ENCODE results near the gene PARN. TPM values are rescaled to one million over a fixed set of nuclear protein-coding genes. Genes with fewer than 3 reads are reported as not detected.
A peak's percentile ranks its signal among the peaks of the same experiment; 100 is the strongest.

Gene PARN
- total RNA-seq, 1 experiment from 2014 or later, result 56.2 TPM

DNA sequence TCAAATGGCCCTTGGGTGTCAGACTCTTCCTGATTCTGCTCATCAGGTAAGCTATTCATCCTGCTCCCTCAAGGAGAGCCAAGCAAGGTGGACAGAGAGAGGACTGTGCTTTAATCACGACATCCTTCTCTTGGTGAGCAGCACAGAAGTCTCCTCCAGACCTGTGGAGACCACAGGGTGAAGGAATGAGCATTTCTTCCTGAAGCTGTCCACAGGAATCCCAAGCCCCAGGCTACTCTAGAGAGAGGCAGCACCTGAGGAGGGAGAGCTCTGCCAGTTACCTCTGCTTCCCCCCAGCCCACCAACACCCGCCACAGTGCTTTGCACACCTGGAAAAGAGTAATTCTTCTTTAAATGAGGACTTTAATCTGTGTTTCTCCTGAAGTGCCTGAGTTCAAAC lies 100.0 kb downstream of the PARN start:
- H3K27ac ChIP-seq (ENCODE audit: insufficient read length, low read depth, low read length), result no peak overlapping the region
- no peak overlapping the region for H4K5ac ChIP-seq (ENCODE audit: insufficient read length, low read depth, low read length)
- no peak overlapping the region for H3K4ac ChIP-seq (ENCODE audit: low read depth, low read length)
- no peak overlapping the region for H3K4me2 ChIP-seq (ENCODE audit: insufficient read depth, insufficient read length, low read length)
- WGBS (ENCODE audit: extremely low coverage, insufficient read length, low lambda C conversion rate), result no CpG with 5 or more reads among the region's 2 CpGs
- H3K9me3 ChIP-seq (ENCODE audit: control insufficient read depth, low read depth, low read length), result peaks cover 8% of the 10 kb centered on the region
- H3K79me2 ChIP-seq (ENCODE audit: insufficient read depth, low read length), result no peaks in the 10 kb centered on the region
- no peaks in the 10 kb centered on the region for H4K20me1 ChIP-seq (ENCODE audit: control insufficient read depth, insufficient read depth, insufficient read length)
- H3K56ac ChIP-seq (ENCODE audit: insufficient read length, low read depth, low read length), result no peak overlapping the region
- H2BK20ac ChIP-seq (ENCODE audit: low read depth, low read length, poor library complexity, severe bottlenecking), result no peak overlapping the region
- peak overlapping the region in 2 of 3 experiments; percentile 34 to 85; a peak in 2 of 7 replicates for H3K27ac Mint-ChIP-seq
- peaks cover 29 to 34% of the 10 kb centered on the region in 2 experiments for H3K4me1 Mint-ChIP-seq
- H3K23ac ChIP-seq (ENCODE audit: insufficient read length, low read depth, low read length), result no peak overlapping the region
- peaks cover 11 to 21% (median 17%) of the 10 kb centered on the region in 3 experiments for H3K36me3 Mint-ChIP-seq (ENCODE audit: insufficient read depth in 1 of 3, low read depth in 3 of 3)
- no peak overlapping the region for H3K4me3 Mint-ChIP-seq
- no peaks in the 10 kb centered on the region for H3K27me3 ChIP-seq (ENCODE audit: insufficient read depth, low read length)
- no peak overlapping the region for H4K8ac ChIP-seq (replicated peaks; ENCODE audit: insufficient read length, low read depth, low read length)
- H2AK5ac ChIP-seq (ENCODE audit: insufficient read length, low read length), result no peak overlapping the region
- H3K18ac ChIP-seq (ENCODE audit: insufficient read length, low read depth, low read length), result no peak overlapping the region
- no peak overlapping the region for H3T11ph ChIP-seq (ENCODE audit: low read length)
- no peak overlapping the region for H3K9ac ChIP-seq (ENCODE audit: extremely low read depth, insufficient read length, low read length)
- H3K27me3 Mint-ChIP-seq (ENCODE audit: low read depth), result no peaks in the 10 kb centered on the region; the same call in 1 of the 2 replicates
- H2BK12ac ChIP-seq (ENCODE audit: insufficient read length, low read depth, low read length), result no peak overlapping the region
- H2BK5ac ChIP-seq (ENCODE audit: insufficient read length, low read length), result no peak overlapping the region
- no peak overlapping the region for H2BK120ac ChIP-seq (ENCODE audit: low read depth, low read length, poor library complexity, severe bottlenecking)
- no peak overlapping the region for H4K91ac ChIP-seq (ENCODE audit: insufficient read length, low read depth, low read length)
- H2AFZ ChIP-seq (ENCODE audit: low read length), result no peak overlapping the region
- peaks cover 9 to 10% of the 10 kb centered on the region in 2 experiments for H3K9me3 Mint-ChIP-seq
- TF ChIP-seq, protein P1, sequence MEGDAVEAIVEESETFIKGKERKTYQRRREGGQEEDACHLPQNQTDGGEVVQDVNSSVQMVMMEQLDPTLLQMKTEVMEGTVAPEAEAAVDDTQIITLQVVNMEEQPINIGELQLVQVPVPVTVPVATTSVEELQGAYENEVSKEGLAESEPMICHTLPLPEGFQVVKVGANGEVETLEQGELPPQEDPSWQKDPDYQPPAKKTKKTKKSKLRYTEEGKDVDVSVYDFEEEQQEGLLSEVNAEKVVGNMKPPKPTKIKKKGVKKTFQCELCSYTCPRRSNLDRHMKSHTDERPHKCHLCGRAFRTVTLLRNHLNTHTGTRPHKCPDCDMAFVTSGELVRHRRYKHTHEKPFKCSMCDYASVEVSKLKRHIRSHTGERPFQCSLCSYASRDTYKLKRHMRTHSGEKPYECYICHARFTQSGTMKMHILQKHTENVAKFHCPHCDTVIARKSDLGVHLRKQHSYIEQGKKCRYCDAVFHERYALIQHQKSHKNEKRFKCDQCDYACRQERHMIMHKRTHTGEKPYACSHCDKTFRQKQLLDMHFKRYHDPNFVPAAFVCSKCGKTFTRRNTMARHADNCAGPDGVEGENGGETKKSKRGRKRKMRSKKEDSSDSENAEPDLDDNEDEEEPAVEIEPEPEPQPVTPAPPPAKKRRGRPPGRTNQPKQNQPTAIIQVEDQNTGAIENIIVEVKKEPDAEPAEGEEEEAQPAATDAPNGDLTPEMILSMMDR (conservative IDR thresholded peaks at IDR 0.05), result no peak
- no peak overlapping the region for H2BK15ac ChIP-seq (ENCODE audit: low read depth, low read length)
- DNase-seq, result no peak
- no peaks in the 10 kb centered on the region for H3K79me1 ChIP-seq (ENCODE audit: insufficient read depth, low read depth, low read length, poor library complexity, severe bottlenecking)
- no peak overlapping the region for H3K14ac ChIP-seq (ENCODE audit: insufficient read depth, low read length)
- H3K23me2 ChIP-seq (ENCODE audit: insufficient read length, low read depth, low read length, poor library complexity, severe bottlenecking), result no peaks in the 10 kb centered on the region
- H3K4me1 ChIP-seq (ENCODE audit: insufficient read depth, low read length), result peaks cover 6% of the 10 kb centered on the region; the same call in 1 of the 2 replicates
